ENCODE results near the gene CAB39L. TPM values are rescaled to one million over a fixed set of nuclear protein-coding genes. Genes with fewer than 3 reads are reported as not detected.

CAB39L gene
- total RNA-seq, 1 donor from 2014 or later, result 6.6 TPM

DNA sequence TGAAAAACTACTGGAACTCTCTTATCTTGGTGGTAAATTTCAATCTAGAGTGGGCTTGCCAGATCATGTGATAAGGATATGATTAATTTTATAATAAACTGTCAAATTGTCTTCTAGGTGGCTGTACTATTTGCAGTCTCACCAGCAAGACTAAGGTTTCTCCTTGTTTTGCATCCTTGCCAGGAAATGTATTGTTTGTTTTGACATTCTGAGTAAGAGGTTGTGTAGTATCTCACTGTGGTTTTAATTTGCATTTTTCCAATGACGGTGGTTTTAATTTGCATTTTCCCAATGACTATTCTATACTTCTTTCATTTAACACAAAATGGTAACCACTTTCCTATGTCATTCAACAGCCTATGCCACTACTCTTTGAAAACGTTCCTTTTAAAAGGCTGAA lies 2.0 kb downstream of the CAB39L start:
- H3K27me3 ChIP-seq (ENCODE audit: control insufficient read depth, insufficient read depth, low read length), result no peaks in the 10 kb centered on the region
- H3K36me3 ChIP-seq (ENCODE audit: control insufficient read depth, insufficient read depth, low read length), result no peaks in the 10 kb centered on the region
- FAIRE-seq (no peak), DNase-seq (ENCODE audit: low read depth) (peak; percentile 53)
- no peak overlapping the region for H3K4me3 ChIP-seq (ENCODE audit: low read depth, low read length)
- TF ChIP-seq, protein P1, sequence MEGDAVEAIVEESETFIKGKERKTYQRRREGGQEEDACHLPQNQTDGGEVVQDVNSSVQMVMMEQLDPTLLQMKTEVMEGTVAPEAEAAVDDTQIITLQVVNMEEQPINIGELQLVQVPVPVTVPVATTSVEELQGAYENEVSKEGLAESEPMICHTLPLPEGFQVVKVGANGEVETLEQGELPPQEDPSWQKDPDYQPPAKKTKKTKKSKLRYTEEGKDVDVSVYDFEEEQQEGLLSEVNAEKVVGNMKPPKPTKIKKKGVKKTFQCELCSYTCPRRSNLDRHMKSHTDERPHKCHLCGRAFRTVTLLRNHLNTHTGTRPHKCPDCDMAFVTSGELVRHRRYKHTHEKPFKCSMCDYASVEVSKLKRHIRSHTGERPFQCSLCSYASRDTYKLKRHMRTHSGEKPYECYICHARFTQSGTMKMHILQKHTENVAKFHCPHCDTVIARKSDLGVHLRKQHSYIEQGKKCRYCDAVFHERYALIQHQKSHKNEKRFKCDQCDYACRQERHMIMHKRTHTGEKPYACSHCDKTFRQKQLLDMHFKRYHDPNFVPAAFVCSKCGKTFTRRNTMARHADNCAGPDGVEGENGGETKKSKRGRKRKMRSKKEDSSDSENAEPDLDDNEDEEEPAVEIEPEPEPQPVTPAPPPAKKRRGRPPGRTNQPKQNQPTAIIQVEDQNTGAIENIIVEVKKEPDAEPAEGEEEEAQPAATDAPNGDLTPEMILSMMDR (IDR thresholded peaks at IDR 0.05; ENCODE audit: insufficient read depth, low read length, severe bottlenecking), result no peak

DNA sequence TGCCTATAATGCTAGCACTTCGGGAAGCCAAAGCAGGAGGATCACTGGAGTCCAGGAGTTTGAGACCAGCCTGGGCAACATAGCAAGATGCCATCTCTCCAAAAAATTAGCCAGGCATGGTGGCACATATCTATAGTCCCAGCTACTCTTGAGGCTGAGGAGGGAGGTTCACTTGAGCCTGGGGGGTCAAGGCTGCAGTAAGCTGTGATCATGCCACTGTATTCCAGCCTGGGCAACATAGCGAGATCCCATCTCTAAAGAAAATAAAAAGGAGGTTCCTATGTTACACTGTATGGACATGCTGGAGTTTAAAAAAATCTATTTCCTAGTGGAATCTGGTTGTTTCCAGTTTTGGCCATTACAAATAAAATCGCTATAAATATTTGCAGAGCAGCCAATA lies 2.6 kb downstream of the CAB39L start:
- no peak for FAIRE-seq
- TF ChIP-seq, protein P1 (IDR thresholded peaks at IDR 0.05; ENCODE audit: insufficient read depth, low read length, severe bottlenecking), result no peak
- DNase-seq (ENCODE audit: low read depth), result no peak
- Histone ChIP-seq H3K36me3 (ENCODE audit: control insufficient read depth, insufficient read depth, low read length) (no peaks in the 10 kb centered on the region), H3K4me3 (ENCODE audit: low read depth, low read length) (no peak overlapping the region), H3K27me3 (ENCODE audit: control insufficient read depth, insufficient read depth, low read length) (no peaks in the 10 kb centered on the region)

DNA sequence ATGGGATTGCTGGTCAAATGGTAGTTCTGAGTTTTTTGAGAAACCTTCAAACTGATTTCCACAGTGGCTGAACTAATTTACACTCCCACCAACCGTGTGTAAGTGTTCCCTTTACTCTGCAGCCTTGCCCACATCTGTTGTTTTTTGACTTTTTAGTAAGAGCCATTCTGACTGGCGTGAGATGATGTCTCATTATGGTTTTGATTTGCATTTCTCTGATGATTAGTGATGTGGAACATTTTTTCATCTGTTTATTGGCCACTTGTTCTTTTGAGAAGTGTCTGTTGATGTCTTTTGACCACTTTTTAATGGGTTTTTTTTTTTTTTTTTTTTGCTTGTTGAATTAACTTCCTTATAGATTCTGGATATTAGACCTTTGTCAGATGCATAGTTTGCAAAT lies 4.3 kb downstream of the CAB39L start:
- Histone ChIP-seq H3K36me3 (ENCODE audit: control insufficient read depth, insufficient read depth, low read length) (no peaks in the 10 kb centered on the region), H3K4me3 (ENCODE audit: low read depth, low read length) (no peak overlapping the region), H3K27me3 (ENCODE audit: control insufficient read depth, insufficient read depth, low read length) (no peaks in the 10 kb centered on the region)
- DNase-seq (ENCODE audit: low read depth), result no peak
- FAIRE-seq, result no peak
- TF ChIP-seq, protein P1 (IDR thresholded peaks at IDR 0.05; ENCODE audit: insufficient read depth, low read length, severe bottlenecking), result no peak

DNA sequence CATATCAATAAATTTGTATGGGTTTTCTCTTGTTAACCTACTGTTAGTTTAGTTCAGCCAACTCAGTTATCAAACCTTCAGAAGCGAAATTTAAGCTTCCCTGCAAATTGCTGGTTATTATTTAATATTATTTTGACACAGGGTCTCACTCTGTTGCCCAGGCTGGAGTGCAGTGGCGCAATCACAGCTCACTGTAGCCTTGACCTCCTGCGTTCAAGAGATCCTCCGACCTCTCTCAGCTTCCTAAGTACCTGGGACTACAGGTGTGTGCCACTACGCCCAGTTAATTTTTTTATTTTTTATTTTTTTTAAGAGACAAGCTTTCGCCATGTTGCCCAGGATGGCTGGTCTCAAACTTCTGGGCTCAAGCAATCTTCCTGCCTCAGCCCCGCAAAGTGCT lies 6.2 kb downstream of the CAB39L start:
- Histone ChIP-seq H3K27me3 (ENCODE audit: control insufficient read depth, insufficient read depth, low read length) (no peaks in the 10 kb centered on the region), H3K4me3 (ENCODE audit: low read depth, low read length) (no peak overlapping the region), H3K36me3 (ENCODE audit: control insufficient read depth, insufficient read depth, low read length) (no peaks in the 10 kb centered on the region)
- TF ChIP-seq, protein P1 (IDR thresholded peaks at IDR 0.05; ENCODE audit: insufficient read depth, low read length, severe bottlenecking), result no peak
- no peak for FAIRE-seq
- no peak for DNase-seq (ENCODE audit: low read depth)

DNA sequence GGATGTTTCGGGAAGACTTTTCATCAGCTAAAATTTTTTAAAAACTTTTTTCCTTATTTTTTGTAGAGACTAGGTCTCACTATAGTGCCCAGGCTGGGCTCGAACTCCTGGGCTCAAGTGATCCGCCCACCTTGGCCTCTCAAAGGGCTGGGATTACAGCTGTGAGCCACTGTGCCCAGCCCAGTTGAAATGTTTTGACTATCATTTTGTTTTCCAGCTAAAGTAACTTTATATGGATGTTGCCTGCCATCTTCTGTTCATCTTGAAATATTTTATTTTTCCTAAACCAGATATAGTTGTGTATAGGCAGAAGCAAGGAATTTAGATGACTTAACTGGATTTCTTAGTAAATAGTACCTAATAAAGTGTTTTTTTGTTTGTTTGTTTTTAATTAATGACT lies 7.0 kb downstream of the CAB39L start:
- no peaks in the 10 kb centered on the region for H3K27me3 ChIP-seq (ENCODE audit: control insufficient read depth, insufficient read depth, low read length)
- H3K36me3 ChIP-seq (ENCODE audit: control insufficient read depth, insufficient read depth, low read length), result no peaks in the 10 kb centered on the region
- FAIRE-seq (no peak), DNase-seq (ENCODE audit: low read depth) (peak; percentile 33)
- no peak overlapping the region for H3K4me3 ChIP-seq (ENCODE audit: low read depth, low read length)
- TF ChIP-seq, protein P1 (IDR thresholded peaks at IDR 0.05; ENCODE audit: insufficient read depth, low read length, severe bottlenecking), result no peak

DNA sequence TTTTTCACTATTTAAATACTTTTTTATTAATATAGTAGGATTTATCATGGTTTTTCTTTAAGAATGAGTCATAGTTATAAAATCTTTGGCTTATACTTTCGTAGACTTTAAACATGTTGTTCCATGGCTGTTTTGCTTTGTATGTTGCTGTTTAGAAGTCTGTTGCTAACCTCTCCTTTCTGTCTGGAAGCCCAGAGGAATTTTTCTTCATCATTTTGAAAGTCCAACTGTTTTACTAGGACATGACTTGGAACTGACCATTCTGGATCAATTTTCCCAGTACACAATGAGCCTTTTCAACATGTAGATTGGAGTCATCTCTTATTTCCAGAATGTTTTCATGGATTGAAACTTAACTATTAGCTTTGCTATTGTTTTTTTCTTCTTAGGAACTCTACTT lies 7.9 kb downstream of the CAB39L start:
- TF ChIP-seq, protein P1 (IDR thresholded peaks at IDR 0.05; ENCODE audit: insufficient read depth, low read length, severe bottlenecking), result no peak
- H3K27me3 ChIP-seq (ENCODE audit: control insufficient read depth, insufficient read depth, low read length), result no peaks in the 10 kb centered on the region
- FAIRE-seq, result no peak
- no peak overlapping the region for H3K4me3 ChIP-seq (ENCODE audit: low read depth, low read length)
- DNase-seq (ENCODE audit: low read depth), result no peak
- no peaks in the 10 kb centered on the region for H3K36me3 ChIP-seq (ENCODE audit: control insufficient read depth, insufficient read depth, low read length)
